A673 (cell line): ENCODE measurements around the gene ARTN.

ENCODE experiments used
- CTCF ChIP-seq: fragments of 300-800, 200-600 bp; sonication (generic); conservative IDR thresholded peaks from 2 replicates; pipeline ENCODE4 v1.5.1; 2017; ENCODE audit warnings: low read depth, mild to moderate bottlenecking, antibody characterized with exemption, low read length, moderate library complexity, mixed read lengths
- EZH2 ChIP-seq: fragments of 200-600 bp; sonication (generic); IDR thresholded peaks from 2 replicates; pipeline ENCODE4 v1.6.1; 2017; ENCODE audit warnings: borderline replicate concordance, low read depth, mild to moderate bottlenecking, mixed read lengths, antibody characterized with exemption, low read length; ENCODE audit not compliant: poor library complexity, severe bottlenecking

DNA sequence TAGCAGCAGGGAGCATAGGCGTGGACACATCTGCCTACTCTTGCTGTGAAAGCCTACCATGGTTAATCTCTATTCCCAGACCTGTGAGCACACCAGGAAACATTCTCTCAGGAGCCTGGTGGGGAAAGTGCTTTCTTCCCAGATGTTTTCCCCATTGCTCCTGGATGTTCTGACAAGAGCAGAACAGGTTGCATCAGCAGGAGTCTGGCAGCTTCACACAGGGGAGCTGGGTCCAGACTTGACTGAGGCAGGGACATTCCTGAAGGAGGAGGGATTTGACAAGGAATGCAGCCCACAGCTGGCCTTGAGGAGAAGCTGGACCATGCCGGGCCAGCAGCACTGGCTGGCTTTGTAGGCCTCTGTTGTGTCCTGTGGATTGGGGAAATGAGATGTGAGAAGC lies 21.0 kb upstream of the ARTN start:
- no peak for TF ChIP-seq CTCF
- TF ChIP-seq EZH2: no peak
